COLO668 (cell line): ENCODE data around the gene CYRIA.

Experiments
- DNase-seq: peaks from one replicate; lab custom pipeline; 2025; ENCODE audit not compliant: unreplicated experiment; lab: John Stamatoyannopoulos, UW

The CYRIA gene

DNA sequence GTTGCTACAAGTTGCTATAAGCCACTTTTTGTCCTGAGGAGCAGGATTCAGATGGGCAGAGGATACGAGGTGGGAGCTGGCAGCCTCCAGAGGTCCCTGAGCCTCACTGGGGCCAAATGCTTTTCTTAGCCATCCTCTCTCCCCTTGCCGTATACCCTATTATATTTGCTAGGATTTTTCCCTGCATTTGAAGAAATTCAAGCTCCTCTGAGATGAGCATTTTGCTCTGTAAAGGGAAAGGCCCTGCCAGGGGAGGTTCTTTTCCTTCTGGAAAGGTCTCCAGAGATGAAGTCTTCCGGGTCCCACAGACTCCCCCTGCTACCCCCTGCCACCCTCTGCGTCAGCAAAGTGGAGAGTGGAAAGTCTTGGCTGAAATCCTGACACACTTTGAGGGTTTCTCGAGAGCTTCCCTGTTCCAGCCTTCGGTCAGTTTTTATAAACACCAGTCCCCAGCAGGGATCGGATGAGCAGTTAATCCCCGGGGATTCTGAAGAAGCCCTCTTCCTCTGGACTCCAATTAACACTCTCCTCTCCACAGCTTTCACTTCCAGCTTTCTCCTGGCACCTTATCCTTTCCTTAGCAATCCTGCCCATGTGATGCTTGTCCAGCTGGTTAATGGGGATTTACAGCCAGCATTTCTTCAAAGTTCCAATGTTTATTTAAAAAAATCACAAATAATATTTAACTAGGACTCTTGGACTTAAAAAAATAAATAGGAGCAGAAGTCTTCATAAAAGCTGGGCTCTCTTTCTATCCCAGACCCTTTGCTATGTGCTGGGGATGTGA lies 13.1 kb downstream of the CYRIA start:
- no peak for DNase-seq

GRCh38 chr2:16650287-16651249 lies 15.1 kb downstream of the CYRIA start:
- no peak for DNase-seq

DNA sequence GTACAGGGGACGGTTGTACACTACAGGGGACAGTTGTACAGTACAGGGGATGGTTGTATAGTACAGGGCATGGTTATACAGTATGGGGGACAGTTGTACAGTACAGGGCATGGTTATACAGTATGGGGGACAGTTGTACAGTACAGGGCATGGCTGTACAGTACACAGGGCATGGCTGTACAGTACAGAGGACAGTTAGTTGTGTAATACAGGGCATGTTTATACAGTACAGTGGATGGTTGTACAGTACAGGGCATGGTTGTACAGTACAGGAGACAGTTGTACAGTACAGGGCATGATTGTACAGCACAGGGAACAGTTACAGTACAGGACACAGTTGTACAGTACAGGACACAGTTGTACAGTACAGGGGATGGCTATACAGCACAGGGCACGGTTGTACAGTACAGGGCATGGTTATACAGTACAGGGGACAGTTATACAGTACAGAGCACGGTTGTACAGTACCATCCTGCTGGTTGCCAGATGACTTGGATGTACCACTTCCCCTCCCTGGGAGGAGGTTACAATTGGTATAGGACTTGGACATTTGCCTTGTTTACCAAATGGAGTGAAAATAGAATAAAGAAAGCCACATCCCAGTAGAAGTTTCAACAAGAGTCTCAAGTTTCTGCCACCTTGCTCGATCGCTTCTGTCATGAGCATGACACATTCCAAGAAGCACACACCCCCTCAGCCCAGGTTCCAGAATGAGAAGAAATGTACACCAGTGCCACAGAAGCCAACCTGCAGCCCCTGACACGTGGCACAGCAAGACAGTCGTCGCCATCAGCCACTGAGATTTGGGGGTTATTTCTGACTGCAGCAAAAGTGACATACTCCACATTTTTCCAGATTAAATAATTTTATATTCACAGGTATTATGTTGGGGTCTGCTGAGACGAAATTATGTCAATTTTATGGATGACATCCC lies 16.0 kb downstream of the CYRIA start:
- DNase-seq, result no peak

DNA sequence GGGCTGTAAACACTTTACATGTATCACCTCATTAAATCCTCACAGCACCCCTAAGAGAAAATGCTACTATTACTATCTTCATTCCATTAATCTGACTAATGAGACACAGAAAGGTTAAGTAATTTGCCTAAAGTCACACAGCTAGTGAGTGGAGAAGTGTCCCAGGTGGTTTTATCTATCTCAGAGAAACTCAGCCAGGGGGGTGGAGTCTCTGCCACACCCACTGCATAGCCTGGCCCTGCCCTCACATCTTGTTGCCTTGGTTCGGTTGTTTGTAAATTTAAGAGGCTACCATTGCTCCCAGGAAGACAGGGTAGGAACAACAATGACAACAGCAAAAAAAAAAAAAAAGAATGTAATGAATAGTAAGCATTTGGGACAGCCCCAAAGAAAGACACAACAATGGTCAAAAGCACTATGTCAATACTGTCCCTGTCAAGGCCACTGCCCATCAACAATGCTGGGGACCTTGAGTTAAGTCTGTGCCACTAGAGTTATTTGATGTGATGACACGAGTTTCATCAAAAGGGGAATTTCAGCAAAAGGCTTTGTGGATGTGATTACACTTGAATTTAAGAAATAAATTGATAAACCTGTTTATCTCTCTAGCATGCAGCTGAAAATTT lies 17.5 kb downstream of the CYRIA start:
- DNase-seq, result no peak

DNA sequence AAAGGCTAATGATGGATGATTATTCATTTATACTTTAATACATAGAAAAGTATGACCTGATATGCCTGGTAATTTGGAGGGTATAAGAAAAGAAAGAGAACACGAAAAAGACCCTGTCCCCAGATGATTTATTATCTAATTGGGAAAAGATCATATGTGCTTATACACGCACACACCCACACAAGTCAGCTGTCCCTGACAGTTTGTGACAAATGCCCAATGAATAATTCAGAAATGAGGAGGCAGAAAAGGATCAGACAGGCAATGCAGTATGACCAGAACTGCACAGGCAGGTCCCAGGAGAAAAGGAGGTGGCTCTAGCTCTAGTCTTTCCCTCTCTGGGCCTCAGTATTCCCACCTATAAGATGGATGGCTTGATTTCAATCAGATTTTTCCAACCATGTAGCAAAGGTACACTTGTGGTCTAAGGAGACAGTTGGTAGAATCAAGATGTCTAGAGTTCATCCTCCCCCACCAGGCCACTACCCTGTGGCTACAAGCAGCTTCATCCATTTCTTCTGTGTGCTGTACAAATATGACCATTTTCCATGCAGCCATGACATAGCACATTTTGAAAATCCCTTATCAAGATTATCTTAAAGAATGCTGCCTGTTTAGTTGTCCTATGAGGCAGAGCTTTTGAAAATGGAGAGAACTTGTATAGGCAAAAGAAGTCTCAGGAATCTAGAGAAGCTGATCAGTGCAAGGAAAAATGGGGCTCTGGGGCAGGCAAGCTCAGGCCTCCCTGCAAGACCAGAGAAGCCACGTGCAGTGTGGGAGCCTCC lies 19.7 kb downstream of the CYRIA start:
- DNase-seq, result no peak

DNA sequence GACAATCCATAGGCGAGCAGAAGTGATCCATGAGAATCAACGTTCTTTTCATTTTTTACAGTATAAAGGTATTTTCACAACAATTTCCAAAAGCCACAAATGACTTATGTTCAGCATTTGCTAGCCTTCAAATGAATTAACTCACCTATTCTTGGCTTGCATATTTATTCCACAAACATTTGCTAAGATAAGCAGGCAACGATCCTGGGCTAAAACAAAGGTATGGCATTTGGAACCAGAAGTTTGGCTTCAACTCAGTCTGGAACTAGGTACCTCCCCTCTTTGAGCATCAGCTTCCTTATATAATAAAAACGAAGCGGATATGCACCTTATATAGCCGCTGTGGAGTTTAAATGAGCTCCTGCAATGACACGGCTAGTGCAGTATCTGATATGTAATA lies 20.5 kb downstream of the CYRIA start:
- DNase-seq, result no peak

- no peak for DNase-seq
Measured at GRCh38 chr2:16644221-16644925, 21.3 kb downstream of the CYRIA start.

DNA sequence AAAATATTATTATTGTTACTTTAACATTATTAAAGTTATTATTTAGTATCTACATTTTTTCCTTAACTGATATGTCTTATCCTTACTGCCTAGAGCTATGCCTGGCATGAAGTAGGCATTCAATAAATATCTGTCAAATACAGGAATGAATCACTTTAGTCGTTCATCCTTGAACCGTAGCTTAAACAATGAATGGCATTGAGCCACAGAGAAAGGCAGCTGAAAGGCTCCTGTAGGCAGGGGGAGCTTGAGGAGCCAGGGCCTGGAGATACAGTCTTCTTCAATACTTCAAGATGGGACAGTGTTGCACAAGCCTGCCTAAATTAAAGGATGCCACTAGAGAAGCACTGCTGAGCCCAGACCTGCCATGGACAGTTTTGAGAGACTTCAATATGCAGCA lies 22.5 kb downstream of the CYRIA start:
- no peak for DNase-seq

- DNase-seq, result no peak
Measured at GRCh38 chr2:16642088-16642487, 23.5 kb downstream of the CYRIA start.

GRCh38 chr2:16641509-16641908 lies 24.1 kb downstream of the CYRIA start:
- DNase-seq, result no peak

DNA sequence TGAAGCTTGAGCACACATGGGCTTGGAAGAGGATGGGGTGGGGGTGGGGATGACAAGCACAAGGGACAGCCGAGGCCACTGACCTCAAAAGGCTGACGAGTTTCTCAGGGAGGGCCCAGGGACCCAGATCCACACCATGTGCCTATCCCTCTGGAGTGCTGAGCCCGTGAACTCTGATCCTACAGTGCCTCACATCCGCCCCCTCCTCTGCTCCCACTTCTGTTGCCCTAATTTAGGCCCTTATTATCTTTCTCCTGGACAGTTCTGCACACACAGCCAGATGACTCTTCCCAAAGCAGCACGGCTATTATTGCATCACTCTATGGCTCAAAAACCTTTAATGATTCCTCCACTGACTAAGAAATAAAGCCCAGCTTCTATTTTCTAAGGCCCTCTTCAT lies 24.8 kb downstream of the CYRIA start:
- DNase-seq, result no peak

DNA sequence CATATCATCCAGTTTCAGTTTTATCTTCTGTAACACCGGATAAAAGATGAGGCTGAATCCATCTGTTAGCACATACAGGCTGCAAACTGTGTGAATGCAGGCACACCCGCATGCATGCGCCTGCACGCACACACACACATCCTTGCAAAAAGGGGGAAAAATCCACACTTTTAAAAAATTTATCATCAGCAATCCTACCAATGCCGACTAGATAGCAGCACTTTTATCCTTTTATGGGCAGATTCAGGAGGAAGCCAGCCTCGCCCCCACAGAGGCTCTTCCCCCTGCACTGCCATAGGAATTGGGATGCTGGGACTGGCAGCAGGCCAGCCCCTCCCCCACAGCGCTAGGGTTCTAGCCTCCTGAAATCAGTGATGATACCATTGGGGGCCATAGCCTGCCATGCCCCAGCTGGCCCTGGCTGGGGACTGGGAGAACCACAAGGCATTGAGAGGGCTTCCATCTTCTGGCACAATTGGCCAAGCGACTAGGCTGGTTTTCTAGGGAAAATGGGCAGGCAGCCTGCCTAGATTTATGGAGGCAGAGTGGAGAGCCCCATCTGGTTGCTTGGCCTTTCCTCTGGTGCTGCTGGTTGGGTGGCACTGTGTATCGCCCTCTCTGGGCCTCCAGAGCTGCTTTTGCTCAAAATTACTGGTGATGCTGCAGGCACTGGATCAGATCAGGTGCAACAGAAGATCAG lies 25.5 kb downstream of the CYRIA start:
- DNase-seq, result no peak

DNA sequence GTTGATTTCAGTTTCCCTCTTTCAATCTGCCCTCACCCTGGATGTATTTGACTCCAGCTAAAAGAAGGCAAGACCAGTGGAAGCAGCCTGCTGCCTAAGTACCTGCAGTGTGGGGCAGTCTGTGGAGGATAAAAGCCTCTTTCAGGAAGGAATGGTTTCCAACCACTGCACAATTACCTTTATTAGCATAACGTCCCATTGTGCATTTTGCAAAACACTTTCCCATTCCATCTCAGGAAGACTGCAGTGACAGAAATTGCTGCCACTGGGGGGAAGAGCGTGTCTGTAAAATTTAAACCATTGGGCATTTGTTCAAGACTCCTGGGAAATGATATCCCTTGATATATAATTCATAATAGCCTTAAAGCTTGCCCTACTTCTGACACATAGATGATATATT lies 26.2 kb downstream of the CYRIA start:
- DNase-seq, result no peak

GRCh38 chr2:16638946-16639345 lies 26.7 kb downstream of the CYRIA start:
- DNase-seq, result no peak

- no peak for DNase-seq
Measured at GRCh38 chr2:16637304-16637703, 28.3 kb downstream of the CYRIA start.

- no peak for DNase-seq
Measured at GRCh38 chr2:16635791-16636699, 29.6 kb downstream of the CYRIA start.

- no peak for DNase-seq
Measured at GRCh38 chr2:16633621-16634430, 31.8 kb downstream of the CYRIA start.
